GM23248 (cell line): ENCODE measurements around the gene SKOR2. TPM values are rescaled to one million over a fixed set of nuclear protein-coding genes. Genes with fewer than 3 reads are reported as not detected.

Experiments used
- DNase-seq: peaks from one replicate; pipeline ENCODE4 v3.0.0-alpha.2; 2015
- H2AFZ ChIP-seq: fragments of 200-600 bp; sonication (generic); 2 replicates; pipeline ENCODE4 v1.6.1; 2016; ENCODE audit warnings: antibody characterized with exemption
- H3F3A ChIP-seq: fragments of 200-600 bp; sonication (generic); 2 replicates; pipeline ENCODE4 v1.6.1; 2016; ENCODE audit warnings: mild to moderate bottlenecking, antibody characterized with exemption, mixed run types; ENCODE audit not compliant: insufficient read depth
- H3K27ac ChIP-seq: fragments of 200-600 bp; sonication (generic); 2 replicates; pipeline ENCODE4 v1.5.1; 2016; ENCODE audit warnings: mild to moderate bottlenecking
- H3K27me3 ChIP-seq: fragments of 200-600 bp; sonication (generic); replicated peaks from 2 replicates; pipeline ENCODE4 v1.6.1; 2016; ENCODE audit warnings: mild to moderate bottlenecking; ENCODE audit not compliant: insufficient read depth
- H3K36me3 ChIP-seq: fragments of 200-600 bp; sonication (generic); 2 replicates; pipeline ENCODE4 v1.6.1; 2016; ENCODE audit warnings: low read depth, mild to moderate bottlenecking
- H3K4me1 ChIP-seq: fragments of 200-600 bp; sonication (generic); 2 replicates; pipeline ENCODE4 v1.6.1; 2016; ENCODE audit warnings: mild to moderate bottlenecking; ENCODE audit not compliant: insufficient read depth
- H3K4me2 ChIP-seq: fragments of 200-600 bp; sonication (generic); one replicate; pipeline ENCODE4 v1.6.1; 2016; ENCODE audit warnings: mild to moderate bottlenecking; ENCODE audit not compliant: unreplicated experiment
- H3K4me3 ChIP-seq: fragments of 200-600 bp; sonication (generic); 2 replicates; pipeline ENCODE4 v1.5.1; 2016; ENCODE audit warnings: mild to moderate bottlenecking
- H3K79me2 ChIP-seq: fragments of 200-600 bp; sonication (generic); 2 replicates; pipeline ENCODE4 v1.6.1; 2016; ENCODE audit warnings: mild to moderate bottlenecking; ENCODE audit not compliant: insufficient read depth
- H3K9ac ChIP-seq: fragments of 200-600 bp; sonication (generic); 2 replicates; pipeline ENCODE4 v1.6.1; 2016; ENCODE audit warnings: mild to moderate bottlenecking
- H3K9me2 ChIP-seq: fragments of 200-600 bp; sonication (generic); 2 replicates; pipeline ENCODE4 v1.6.1; 2016; ENCODE audit warnings: mixed run types, mild to moderate bottlenecking, moderate library complexity; ENCODE audit not compliant: insufficient read depth
- H3K9me3 ChIP-seq: fragments of 200-600 bp; sonication (generic); one replicate; pipeline ENCODE4 v1.6.1; 2017; ENCODE audit warnings: low read depth
- H4K20me1 ChIP-seq: fragments of 200-600 bp; sonication (generic); 2 replicates; pipeline ENCODE4 v1.6.0; 2016; ENCODE audit not compliant: insufficient read depth
- EZH2 ChIP-seq: fragments of 200-600 bp; sonication (generic); IDR thresholded peaks from 2 replicates; pipeline ENCODE4 v1.6.1; 2018; ENCODE audit warnings: antibody characterized with exemption, mild to moderate bottlenecking; ENCODE audit not compliant: insufficient read depth, poor library complexity, severe bottlenecking
- EZH2phosphoT487 ChIP-seq: fragments of 200-600 bp; sonication (generic); IDR thresholded peaks from 2 replicates; pipeline ENCODE4 v1.6.1; 2018; ENCODE audit warnings: antibody characterized with exemption, moderate library complexity, mild to moderate bottlenecking, low read depth; ENCODE audit not compliant: insufficient read depth
- WGBS, 2 experiments: methylation state at CpG; one replicate each; pipeline ENCODE4 v1.1.6; 2015 to 2017; ENCODE audit warnings: low lambda C conversion rate in 2 of 2, low coverage in 1 of 2; ENCODE audit errors: missing lambda C conversion rate in 2 of 2; 5-methylcytosine and 5-hydroxymethylcytosine counted together
- in situ Hi-C: fragments of 300-500 bp; cut with MboI; formaldehyde crosslinking; loops from 2 replicates; pipeline ENCODE4 v1.15.0; 2020
- polyA plus RNA-seq: library from polyadenylated mRNA; unstranded; fragments of >200 nt; fragmentation: Nextera tagmentation; extraction: Ambion mirVana; gene quantifications from 2 replicates; pipeline ENCODE4 v1.2.1, GENCODE V29; 2016
- total RNA-seq: library from RNA; depleted of rRNA; stranded (reverse); fragments of >200 nt; shearing (Covaris generic); gene quantifications from 2 replicates; pipeline ENCODE4 v1.2.3, GENCODE V29; 2014

SKOR2 gene
- total and polyA plus RNA-seq, 2 experiments from 2014 or later, result not detected

- H4K20me1 ChIP-seq, result no peaks in the 10 kb centered on the region
- WGBS, 2 experiments, result 1 to 5% methylated on average over 16 to 36 of the region's 90 CpGs
- peaks cover 83% of the 10 kb centered on the region for H3K27me3 ChIP-seq
- H3F3A ChIP-seq, result no peaks in the 10 kb centered on the region
- TF ChIP-seq EZH2, result no peak
- no peak for TF ChIP-seq EZH2phosphoT487
- H3K4me2 ChIP-seq, result no peak overlapping the region
- no peak overlapping the region for H3K27ac ChIP-seq
- no peaks in the 10 kb centered on the region for H3K79me2 ChIP-seq
- no peak overlapping the region for H3K4me3 ChIP-seq
- H3K9ac ChIP-seq, result no peak overlapping the region
- no peaks in the 10 kb centered on the region for H3K4me1 ChIP-seq
- no peaks in the 10 kb centered on the region for H3K9me2 ChIP-seq
- H3K9me3 ChIP-seq, result no peaks in the 10 kb centered on the region
- H2AFZ ChIP-seq, result no peak overlapping the region
- in situ Hi-C loops, result no loop called here
- DNase-seq, result no peak
- H3K36me3 ChIP-seq, result no peaks in the 10 kb centered on the region
Observed at GRCh38 chr18:47247416-47248114, 3.9 kb downstream of the SKOR2 start.

- no peaks in the 10 kb centered on the region for H3K4me1 ChIP-seq
- in situ Hi-C loops, result no loop called here
- H3K9me3 ChIP-seq, result no peaks in the 10 kb centered on the region
- H3K79me2 ChIP-seq, result no peaks in the 10 kb centered on the region
- H3K4me2 ChIP-seq, result no peak overlapping the region
- H3K4me3 ChIP-seq, result no peak overlapping the region
- H3K36me3 ChIP-seq, result no peaks in the 10 kb centered on the region
- 2 to 9% methylated on average over 12 of the region's 47 CpGs for WGBS, 2 experiments
- H3K9ac ChIP-seq, result no peak overlapping the region
- no peaks in the 10 kb centered on the region for H3F3A ChIP-seq
- no peak overlapping the region for H3K27ac ChIP-seq
- H3K27me3 ChIP-seq, result peaks cover 83% of the 10 kb centered on the region
- TF ChIP-seq EZH2phosphoT487, result no peak
- no peak for TF ChIP-seq EZH2
- no peak for DNase-seq
- H2AFZ ChIP-seq, result no peak overlapping the region
- H4K20me1 ChIP-seq, result no peaks in the 10 kb centered on the region
- no peaks in the 10 kb centered on the region for H3K9me2 ChIP-seq
Observed at GRCh38 chr18:47247036-47247415, 4.4 kb downstream of the SKOR2 start.

GRCh38 chr18:47246027-47246971 lies 5.2 kb downstream of the SKOR2 start:
- Histone ChIP-seq H3K4me3 (no peak overlapping the region), H3K4me1 (no peaks in the 10 kb centered on the region), H3K36me3 (no peaks in the 10 kb centered on the region), H3K27me3 (peaks cover 82% of the 10 kb centered on the region), H3K9me2 (no peaks in the 10 kb centered on the region), H3K4me2 (no peak overlapping the region), H3K79me2 (no peaks in the 10 kb centered on the region), H3K9me3 (no peaks in the 10 kb centered on the region), H2AFZ (no peak overlapping the region), H3F3A (no peaks in the 10 kb centered on the region), H3K27ac (no peak overlapping the region), H3K9ac (no peak overlapping the region), H4K20me1 (no peaks in the 10 kb centered on the region)
- no peak for DNase-seq
- TF ChIP-seq EZH2 (peak; percentile 73), EZH2phosphoT487 (no peak)
- in situ Hi-C loops, result no loop called here
- 4 to 5% methylated on average over 14 to 35 of the region's 47 CpGs for WGBS, 2 experiments

GRCh38 chr18:47244086-47244485 lies 7.4 kb downstream of the SKOR2 start:
- in situ Hi-C loops, result no loop called here
- H3F3A ChIP-seq, result no peaks in the 10 kb centered on the region
- H3K79me2 ChIP-seq, result no peaks in the 10 kb centered on the region
- DNase-seq, result no peak
- no peaks in the 10 kb centered on the region for H3K9me2 ChIP-seq
- no peak overlapping the region for H3K27ac ChIP-seq
- H3K4me1 ChIP-seq, result no peaks in the 10 kb centered on the region
- H4K20me1 ChIP-seq, result no peaks in the 10 kb centered on the region
- WGBS, 2 experiments, result 6 to 11% methylated on average over 4 of the region's 4 CpGs
- H3K9ac ChIP-seq, result no peak overlapping the region
- H2AFZ ChIP-seq, result no peak overlapping the region
- TF ChIP-seq EZH2phosphoT487 (no peak), EZH2 (no peak)
- no peaks in the 10 kb centered on the region for H3K36me3 ChIP-seq
- no peak overlapping the region for H3K4me2 ChIP-seq
- peaks cover 67% of the 10 kb centered on the region for H3K27me3 ChIP-seq
- no peak overlapping the region for H3K4me3 ChIP-seq
- no peaks in the 10 kb centered on the region for H3K9me3 ChIP-seq
